HEK293 (cell line): ENCODE measurements around the gene DDX55.

ENCODE experiments used
- SP2 ChIP-seq: fragments of 450-650 bp; formaldehyde crosslinking; IDR thresholded peaks from 2 replicates; pipeline ENCODE4 v1.5.1; 2016; ENCODE audit warnings: missing biosample characterization, missing genetic modification characterization
- TCF7L2 ChIP-seq: IDR thresholded peaks from 2 replicates; pipeline ENCODE4 v1.6.1; 2011; ENCODE audit warnings: low read depth, mild to moderate bottlenecking, inconsistent platforms, low read length, moderate library complexity, borderline replicate concordance
- YY1 ChIP-seq: fragments of 450-650 bp; formaldehyde crosslinking; IDR thresholded peaks from 2 replicates; pipeline ENCODE4 v1.5.1; 2018; ENCODE audit warnings: missing biosample characterization, missing genetic modification characterization
- ZNF132 ChIP-seq: fragments of 450-650 bp; formaldehyde crosslinking; IDR thresholded peaks from 2 replicates; pipeline ENCODE4 v1.5.1; 2017; ENCODE audit warnings: missing biosample characterization, missing genetic modification characterization, borderline replicate concordance
- ZNF175 ChIP-seq: fragments of 450-650 bp; formaldehyde crosslinking; IDR thresholded peaks from 2 replicates; pipeline ENCODE4 v1.5.1; 2016; ENCODE audit warnings: missing biosample characterization, missing genetic modification characterization
- ZNF214 ChIP-seq: fragments of 450-650 bp; formaldehyde crosslinking; IDR thresholded peaks from 2 replicates; pipeline ENCODE4 v1.5.1; 2017; ENCODE audit warnings: missing biosample characterization, mild to moderate bottlenecking, missing genetic modification characterization, borderline replicate concordance
- ZNF221 ChIP-seq: fragments of 450-650 bp; formaldehyde crosslinking; IDR thresholded peaks from 2 replicates; pipeline ENCODE4 v1.5.1; 2017; ENCODE audit warnings: missing biosample characterization, missing genetic modification characterization, borderline replicate concordance
- ZNF707 ChIP-seq: fragments of 450-650 bp; formaldehyde crosslinking; IDR thresholded peaks from 2 replicates; pipeline ENCODE4 v1.5.1; 2016; ENCODE audit warnings: missing biosample characterization, missing genetic modification characterization
- TF ChIP-seq, protein P1 (sequence below): fragments of 450-650 bp; formaldehyde crosslinking; IDR thresholded peaks from 2 replicates; pipeline ENCODE4 v1.5.1; 2016; ENCODE audit warnings: missing biosample characterization, missing genetic modification characterization
- TF ChIP-seq, protein P2 (sequence below): fragments of 450-650 bp; formaldehyde crosslinking; IDR thresholded peaks from 2 replicates; pipeline ENCODE4 v1.5.1; 2016; ENCODE audit warnings: missing biosample characterization, missing genetic modification characterization
- TF ChIP-seq, protein P3 (sequence below): fragments of 450-650 bp; formaldehyde crosslinking; IDR thresholded peaks from 2 replicates; pipeline ENCODE4 v1.5.1; 2017; ENCODE audit warnings: missing biosample characterization, missing genetic modification characterization

DNA sequence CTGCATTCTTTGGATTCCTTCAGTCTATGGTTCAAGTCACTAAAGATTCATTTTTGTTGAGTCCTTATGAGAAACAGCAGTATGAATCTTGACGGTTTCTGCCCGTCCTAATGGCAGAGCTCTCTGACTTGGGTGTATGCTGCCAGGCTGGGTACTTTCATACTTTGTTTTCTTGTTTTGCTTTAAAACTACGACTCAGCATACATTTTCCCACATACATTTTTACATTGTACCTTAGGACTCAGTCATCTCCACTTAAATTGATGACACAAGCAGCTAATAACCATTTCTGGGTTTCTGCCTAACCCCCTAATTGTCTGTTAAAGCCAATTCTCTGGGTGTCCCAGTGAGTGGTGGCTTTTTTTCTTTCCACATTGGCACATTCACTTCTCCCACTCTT is 4.8 kb upstream of the DDX55 start:
- TF ChIP-seq, protein P1, sequence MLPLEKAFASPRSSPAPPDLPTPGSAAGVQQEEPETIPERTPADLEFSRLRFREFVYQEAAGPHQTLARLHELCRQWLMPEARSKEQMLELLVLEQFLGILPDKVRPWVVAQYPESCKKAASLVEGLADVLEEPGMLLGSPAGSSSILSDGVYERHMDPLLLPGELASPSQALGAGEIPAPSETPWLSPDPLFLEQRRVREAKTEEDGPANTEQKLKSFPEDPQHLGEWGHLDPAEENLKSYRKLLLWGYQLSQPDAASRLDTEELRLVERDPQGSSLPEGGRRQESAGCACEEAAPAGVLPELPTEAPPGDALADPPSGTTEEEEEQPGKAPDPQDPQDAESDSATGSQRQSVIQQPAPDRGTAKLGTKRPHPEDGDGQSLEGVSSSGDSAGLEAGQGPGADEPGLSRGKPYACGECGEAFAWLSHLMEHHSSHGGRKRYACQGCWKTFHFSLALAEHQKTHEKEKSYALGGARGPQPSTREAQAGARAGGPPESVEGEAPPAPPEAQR (tag by site-specific recombination), result no peak
- TF ChIP-seq, protein P2, sequence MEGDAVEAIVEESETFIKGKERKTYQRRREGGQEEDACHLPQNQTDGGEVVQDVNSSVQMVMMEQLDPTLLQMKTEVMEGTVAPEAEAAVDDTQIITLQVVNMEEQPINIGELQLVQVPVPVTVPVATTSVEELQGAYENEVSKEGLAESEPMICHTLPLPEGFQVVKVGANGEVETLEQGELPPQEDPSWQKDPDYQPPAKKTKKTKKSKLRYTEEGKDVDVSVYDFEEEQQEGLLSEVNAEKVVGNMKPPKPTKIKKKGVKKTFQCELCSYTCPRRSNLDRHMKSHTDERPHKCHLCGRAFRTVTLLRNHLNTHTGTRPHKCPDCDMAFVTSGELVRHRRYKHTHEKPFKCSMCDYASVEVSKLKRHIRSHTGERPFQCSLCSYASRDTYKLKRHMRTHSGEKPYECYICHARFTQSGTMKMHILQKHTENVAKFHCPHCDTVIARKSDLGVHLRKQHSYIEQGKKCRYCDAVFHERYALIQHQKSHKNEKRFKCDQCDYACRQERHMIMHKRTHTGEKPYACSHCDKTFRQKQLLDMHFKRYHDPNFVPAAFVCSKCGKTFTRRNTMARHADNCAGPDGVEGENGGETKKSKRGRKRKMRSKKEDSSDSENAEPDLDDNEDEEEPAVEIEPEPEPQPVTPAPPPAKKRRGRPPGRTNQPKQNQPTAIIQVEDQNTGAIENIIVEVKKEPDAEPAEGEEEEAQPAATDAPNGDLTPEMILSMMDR (tag by site-specific recombination), result no peak
- TF ChIP-seq TCF7L2 (no peak), ZNF221 (no peak), ZNF707 (tag by site-specific recombination) (no peak), ZNF214 (tag by site-specific recombination) (no peak), SP2 (tag by site-specific recombination) (no peak), YY1 (tag by site-specific recombination) (no peak), ZNF132 (tag by site-specific recombination) (no peak), ZNF175 (tag by site-specific recombination) (no peak)
- TF ChIP-seq, protein P3, sequence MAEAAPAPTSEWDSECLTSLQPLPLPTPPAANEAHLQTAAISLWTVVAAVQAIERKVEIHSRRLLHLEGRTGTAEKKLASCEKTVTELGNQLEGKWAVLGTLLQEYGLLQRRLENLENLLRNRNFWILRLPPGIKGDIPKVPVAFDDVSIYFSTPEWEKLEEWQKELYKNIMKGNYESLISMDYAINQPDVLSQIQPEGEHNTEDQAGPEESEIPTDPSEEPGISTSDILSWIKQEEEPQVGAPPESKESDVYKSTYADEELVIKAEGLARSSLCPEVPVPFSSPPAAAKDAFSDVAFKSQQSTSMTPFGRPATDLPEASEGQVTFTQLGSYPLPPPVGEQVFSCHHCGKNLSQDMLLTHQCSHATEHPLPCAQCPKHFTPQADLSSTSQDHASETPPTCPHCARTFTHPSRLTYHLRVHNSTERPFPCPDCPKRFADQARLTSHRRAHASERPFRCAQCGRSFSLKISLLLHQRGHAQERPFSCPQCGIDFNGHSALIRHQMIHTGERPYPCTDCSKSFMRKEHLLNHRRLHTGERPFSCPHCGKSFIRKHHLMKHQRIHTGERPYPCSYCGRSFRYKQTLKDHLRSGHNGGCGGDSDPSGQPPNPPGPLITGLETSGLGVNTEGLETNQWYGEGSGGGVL (tag by site-specific recombination), result no peak
